Neuronal stem cell (in vitro differentiated cells): ENCODE measurements around the gene ZNF343.
"Not testable (repeated sequence)": the region's sequence is repeated elsewhere in the genome, so short reads cannot be mapped to it uniquely, and the experiment has no call there.

Experiments used
- DNase-seq: peaks from one replicate; pipeline ENCODE4 v3.0.0-alpha.2; 2013; ENCODE audit warnings: low spot score
- H2AFZ ChIP-seq: one replicate; pipeline ENCODE4 v1.6.1; 2013; ENCODE audit warnings: mild to moderate bottlenecking, low read length, inconsistent platforms
- H2AK5ac ChIP-seq: 2 replicates; pipeline ENCODE4 v1.6.1; 2013; ENCODE audit warnings: low read depth, mild to moderate bottlenecking, inconsistent platforms, low read length, moderate library complexity, mixed read lengths
- H2BK120ac ChIP-seq: 2 replicates; pipeline ENCODE4 v1.6.1; 2013; ENCODE audit warnings: low read depth, mild to moderate bottlenecking, inconsistent platforms, low read length, moderate library complexity, mixed read lengths
- H2BK12ac ChIP-seq: one replicate; pipeline ENCODE4 v1.6.1; 2013; ENCODE audit warnings: low read length, inconsistent platforms
- H2BK15ac ChIP-seq: 2 replicates; pipeline ENCODE4 v1.6.1; 2013; ENCODE audit warnings: mild to moderate bottlenecking, low read length, inconsistent platforms, mixed read lengths
- H2BK5ac ChIP-seq: one replicate; pipeline ENCODE4 v1.6.1; 2013; ENCODE audit warnings: inconsistent platforms, mild to moderate bottlenecking, low read length, moderate library complexity
- H3K14ac ChIP-seq: one replicate; pipeline ENCODE4 v1.6.1; 2013; ENCODE audit warnings: low read length, inconsistent platforms
- H3K18ac ChIP-seq: 2 replicates; pipeline ENCODE4 v1.6.1; 2013; ENCODE audit warnings: low read length, inconsistent platforms
- H3K23ac ChIP-seq: 2 replicates; pipeline ENCODE4 v1.6.1; 2013; ENCODE audit warnings: low read depth, mild to moderate bottlenecking, mixed read lengths, low read length, inconsistent platforms; ENCODE audit not compliant: poor library complexity
- H3K27ac ChIP-seq: replicated peaks from 3 replicates; pipeline ENCODE4 v1.5.1; 2013; ENCODE audit warnings: low read length, inconsistent platforms
- H3K27me3 ChIP-seq, 3 experiments: 2 replicates each; pipeline ENCODE4 v1.6.1; 2013; ENCODE audit warnings: low read length in 3 of 3, mild to moderate bottlenecking in 2 of 3, inconsistent platforms in 1 of 3, low read depth in 1 of 3, mixed read lengths in 1 of 3, moderate library complexity in 1 of 3; ENCODE audit not compliant: control insufficient read depth in 3 of 3, insufficient read depth in 3 of 3
- H3K36me3 ChIP-seq, 2 donors: replicated peaks in 1 of 2; 2 replicates each; pipeline ENCODE4 v1.6.1; 2013; ENCODE audit warnings: low read length in 2 of 2; ENCODE audit not compliant: control insufficient read depth in 2 of 2, insufficient read depth in 2 of 2
- H3K4ac ChIP-seq: 2 replicates; pipeline ENCODE4 v1.6.1; 2013; ENCODE audit warnings: inconsistent platforms, mild to moderate bottlenecking, low read length, moderate library complexity
- H3K4me1 ChIP-seq, 2 donors: 1 replicate in 1 of 2; 2 replicates in 1 of 2; pipeline ENCODE4 v1.6.1; 2013; ENCODE audit warnings: low read length in 2 of 2, low read depth in 1 of 2; ENCODE audit not compliant: control insufficient read depth in 2 of 2, insufficient read depth in 1 of 2
- H3K4me2 ChIP-seq: one replicate; pipeline ENCODE4 v1.6.1; 2013; ENCODE audit warnings: mild to moderate bottlenecking, low read length, inconsistent platforms; ENCODE audit not compliant: insufficient read depth, poor library complexity, severe bottlenecking
- H3K4me3 ChIP-seq, 2 donors: 2 replicates each; pipeline ENCODE4 v1.5.1; 2013; ENCODE audit warnings: low read length in 2 of 2, mild to moderate bottlenecking in 2 of 2, inconsistent platforms in 1 of 2, moderate library complexity in 1 of 2
- H3K79me1 ChIP-seq: one replicate; pipeline ENCODE4 v1.6.1; 2013; ENCODE audit warnings: low read depth, mild to moderate bottlenecking, inconsistent platforms, low read length, moderate library complexity
- H3K9ac ChIP-seq: one replicate; pipeline ENCODE4 v1.6.1; 2013; ENCODE audit warnings: mild to moderate bottlenecking, low read depth, low read length, inconsistent platforms; ENCODE audit not compliant: poor library complexity
- H3K9me3 ChIP-seq, 2 donors: replicated peaks in 1 of 2; 2 replicates each; pipeline versions ENCODE3 to v1.6.1; 2013; ENCODE audit warnings: low read length in 2 of 2, mild to moderate bottlenecking in 2 of 2, inconsistent platforms in 1 of 2, low read depth in 1 of 2, mixed read lengths in 1 of 2, moderate library complexity in 1 of 2; ENCODE audit not compliant: control insufficient read depth in 2 of 2, insufficient read depth in 1 of 2
- H4K8ac ChIP-seq: one replicate; pipeline ENCODE4 v1.6.1; 2013; ENCODE audit warnings: low read depth, mild to moderate bottlenecking, inconsistent platforms, low read length, moderate library complexity
- H4K91ac ChIP-seq: one replicate; pipeline ENCODE4 v1.6.1; 2013; ENCODE audit warnings: low read length, low read depth, mild to moderate bottlenecking, inconsistent platforms; ENCODE audit not compliant: poor library complexity
- WGBS, 2 donors: extraction: QIAGEN DNeasy Blood & Tissue Kit; methylation state at CpG; one replicate each; pipeline ENCODE4 v1.1.7; 2013; ENCODE audit warnings: missing lambda C conversion rate in 2 of 2, mixed read lengths in 1 of 2; ENCODE audit not compliant: insufficient read length in 2 of 2, insufficient replicate concordance in 1 of 2; ENCODE audit errors: extremely low coverage in 2 of 2; 5-methylcytosine and 5-hydroxymethylcytosine counted together

ZNF343 gene

DNA sequence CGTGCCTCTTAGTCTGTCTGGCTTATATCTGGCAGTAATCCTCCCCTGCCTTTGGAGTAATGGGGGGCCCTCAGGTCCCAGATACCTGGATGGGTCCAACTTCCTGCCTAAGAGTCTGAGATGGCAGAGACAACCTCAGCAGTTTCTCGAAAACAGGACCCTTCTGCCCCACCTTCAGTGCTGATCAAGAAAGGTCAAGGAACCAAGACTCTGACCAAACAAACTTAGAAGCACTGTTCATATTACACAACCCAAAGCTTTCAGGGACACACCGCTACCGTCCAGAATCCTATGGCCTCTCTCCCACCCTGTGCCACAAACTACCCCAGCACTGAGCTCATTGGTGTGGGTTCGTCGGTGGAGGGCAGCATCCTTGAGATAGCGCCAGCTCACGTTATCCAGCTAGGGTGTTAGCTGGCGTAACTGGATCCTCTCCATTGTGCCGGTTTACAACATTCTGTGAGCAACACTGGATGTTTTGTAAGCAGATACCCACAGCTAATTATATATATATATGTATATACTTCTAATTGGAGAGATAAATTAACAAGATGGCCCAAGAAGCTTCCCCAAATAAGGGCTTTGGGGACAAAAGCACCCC is 20.1 kb upstream of the ZNF343 start:
- Histone ChIP-seq H3K23ac (no peak overlapping the region), H3K27ac (no peak overlapping the region), H2BK12ac (no peak overlapping the region), H2BK15ac (no peak overlapping the region), H3K79me1 (no peaks in the 10 kb centered on the region), H3K27me3 (peaks cover 0 to 7% (median 6%) of the 10 kb centered on the region in 3 experiments), H3K9ac (no peak overlapping the region), H3K4me3 (no peak overlapping the region), H4K8ac (no peak overlapping the region), H2AFZ (no peak overlapping the region), H2BK120ac (no peak overlapping the region), H3K14ac (no peak overlapping the region), H3K36me3 (no peaks in the 10 kb centered on the region), H2BK5ac (no peak overlapping the region), H3K4ac (no peak overlapping the region), H2AK5ac (no peak overlapping the region), H3K4me1 (peaks cover 0 to 8% of the 10 kb centered on the region in 2 donors), H4K91ac (no peak overlapping the region), H3K4me2 (no peak overlapping the region), H3K9me3 (peaks cover 0 to 9% of the 10 kb centered on the region in 2 donors), H3K18ac (no peak overlapping the region)
- no CpG with 5 or more reads among the region's 10 CpGs for WGBS, 2 donors
- DNase-seq = no peak

- H3K9me3 ChIP-seq = peaks cover 0 to 9% of the 10 kb centered on the region in 2 donors
- H2AK5ac ChIP-seq = peak overlapping the region; percentile 32
- H2BK5ac ChIP-seq = no peak overlapping the region
- H3K79me1 ChIP-seq = no peaks in the 10 kb centered on the region
- no peak overlapping the region for H3K4ac ChIP-seq
- H3K4me1 ChIP-seq = peaks cover 0 to 5% of the 10 kb centered on the region in 2 donors
- H2BK120ac ChIP-seq = no peak overlapping the region
- DNase-seq = no peak
- peak overlapping the region; percentile 1 for H3K14ac ChIP-seq
- no peak overlapping the region for H3K4me2 ChIP-seq
- H3K27me3 ChIP-seq = peaks cover 0 to 9% (median 3%) of the 10 kb centered on the region in 3 experiments
- no peaks in the 10 kb centered on the region for H3K36me3 ChIP-seq
- no CpG with 5 or more reads among the region's 6 CpGs for WGBS, 2 donors
- H4K8ac ChIP-seq = no peak overlapping the region
- no peak overlapping the region for H2AFZ ChIP-seq
- H3K27ac ChIP-seq = no peak overlapping the region
- no peak overlapping the region for H2BK15ac ChIP-seq
- no peak overlapping the region for H2BK12ac ChIP-seq
- H4K91ac ChIP-seq = no peak overlapping the region
- H3K18ac ChIP-seq = no peak overlapping the region
- H3K4me3 ChIP-seq = no peak overlapping the region
- H3K23ac ChIP-seq = no peak overlapping the region
- no peak overlapping the region for H3K9ac ChIP-seq
These were observed 19.0 kb upstream of the ZNF343 start for GRCh38 chr20:2527762-2528161.

GRCh38 chr20:2526218-2526583 is 17.5 kb upstream of the ZNF343 start:
- not testable (repeated sequence) for H3K18ac ChIP-seq, H3K4me1 ChIP-seq, H3K27ac ChIP-seq, H3K4me2 ChIP-seq, H2BK120ac ChIP-seq, H3K4ac ChIP-seq, H3K4me3 ChIP-seq, H2BK15ac ChIP-seq, H4K91ac ChIP-seq, H2AK5ac ChIP-seq, H3K36me3 ChIP-seq, H3K9me3 ChIP-seq, H3K14ac ChIP-seq, H3K79me1 ChIP-seq, H3K9ac ChIP-seq, H2BK5ac ChIP-seq, H2AFZ ChIP-seq, H3K23ac ChIP-seq, H4K8ac ChIP-seq, DNase-seq, H2BK12ac ChIP-seq
- no CpG with 5 or more reads among the region's 5 CpGs for WGBS, 2 donors
- peaks cover 0 to 11% (median 0%) of the 10 kb centered on the region in 3 experiments for H3K27me3 ChIP-seq

GRCh38 chr20:2524709-2525506 is 16.2 kb upstream of the ZNF343 start:
- H3K27ac ChIP-seq = no peak overlapping the region
- H2BK120ac ChIP-seq = no peak overlapping the region
- no peak overlapping the region for H3K4ac ChIP-seq
- no peak overlapping the region for H4K91ac ChIP-seq
- H2BK5ac ChIP-seq = peak overlapping the region; percentile 70
- H3K36me3 ChIP-seq = no peaks in the 10 kb centered on the region
- H3K18ac ChIP-seq = peak overlapping the region; percentile 94
- H2BK15ac ChIP-seq = peak overlapping the region; percentile 71
- DNase-seq = peak; percentile 55
- WGBS, 2 donors = no CpG with 5 or more reads among the region's 64 CpGs
- H3K27me3 ChIP-seq = peaks cover 0 to 17% (median 0%) of the 10 kb centered on the region in 3 experiments
- H2BK12ac ChIP-seq = no peak overlapping the region
- no peak overlapping the region for H3K23ac ChIP-seq
- no peak overlapping the region for H2AK5ac ChIP-seq
- peaks cover 0 to 9% of the 10 kb centered on the region in 2 donors for H3K9me3 ChIP-seq
- H3K4me1 ChIP-seq = peaks cover 0 to 5% of the 10 kb centered on the region in 2 donors
- peak overlapping the region; percentile 98 for H2AFZ ChIP-seq
- no peak overlapping the region for H4K8ac ChIP-seq
- H3K9ac ChIP-seq = peak overlapping the region; percentile 87
- peak overlapping the region; percentile 70 for H3K4me2 ChIP-seq
- no peaks in the 10 kb centered on the region for H3K79me1 ChIP-seq
- H3K4me3 ChIP-seq = peak overlapping the region; percentile 65 to 80
- H3K14ac ChIP-seq = no peak overlapping the region
